ENCODE data around the gene FBXO36. TPM values are rescaled to one million over a fixed set of nuclear protein-coding genes. Genes with fewer than 3 reads are reported as not detected.

FBXO36 gene
- total and polyA plus RNA-seq, 2 of the 13 experiments (the other 11 are each of a cell fraction or from before 2014, with no cell fraction given): 2.8 TPM

DNA sequence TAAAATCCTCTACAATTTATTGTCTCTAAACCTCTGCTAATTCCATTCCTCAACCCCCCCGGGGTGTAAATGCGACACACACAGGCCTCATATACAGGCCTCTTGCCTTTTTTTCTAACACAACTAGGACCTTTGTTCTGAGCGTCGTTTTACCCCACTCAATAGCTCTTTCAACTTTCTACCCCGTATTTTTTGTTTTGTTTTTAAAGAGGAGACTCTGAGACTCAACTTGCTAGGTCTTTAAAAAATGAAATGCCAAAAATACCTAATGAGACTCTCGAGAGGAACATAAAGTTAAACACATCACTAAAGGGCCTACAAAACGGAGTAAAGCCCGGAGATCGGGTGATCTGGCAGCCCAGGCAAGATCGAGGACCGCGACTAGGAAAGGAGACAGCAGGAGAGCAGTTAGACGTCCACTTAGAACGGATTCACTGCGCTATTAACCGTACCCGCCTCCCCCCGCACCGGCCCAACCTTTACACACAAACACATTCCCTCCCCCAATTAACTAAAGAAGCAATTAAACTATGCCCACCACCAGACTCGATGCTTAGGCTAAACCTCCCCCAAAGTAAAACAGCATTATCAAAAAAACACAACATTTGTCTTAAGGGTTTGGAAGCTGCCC, 2.2 kb upstream of the FBXO36 start (continued):
- peak; percentile 40 for TF ChIP-seq SAP130 (CRISPR knock-in tag; IDR thresholded peaks at IDR 0.05; ENCODE audit: low read depth)
- peak; percentile 83 for TF ChIP-seq PHF8 (CRISPR knock-in tag; IDR thresholded peaks at IDR 0.05)
- TF ChIP-seq HNRNPLL (IDR thresholded peaks at IDR 0.05; ENCODE audit: low read depth, low read length, poor library complexity, severe bottlenecking): no peak
- 0 out of 2 replicates have a peak, but pooled peaks have one; percentile 47 for TF ChIP-seq ETV6 (CRISPR knock-in tag; conservative IDR thresholded peaks at IDR 0.05)
- TF ChIP-seq POLR2G (IDR thresholded peaks at IDR 0.05; ENCODE audit: low read depth, low read length): peak; percentile 38; the same call in 1 of the 2 replicates
- TF ChIP-seq KDM6A (CRISPR knock-in tag; IDR thresholded peaks at IDR 0.05; ENCODE audit: low read depth): no peak
- TF ChIP-seq, protein P1, sequence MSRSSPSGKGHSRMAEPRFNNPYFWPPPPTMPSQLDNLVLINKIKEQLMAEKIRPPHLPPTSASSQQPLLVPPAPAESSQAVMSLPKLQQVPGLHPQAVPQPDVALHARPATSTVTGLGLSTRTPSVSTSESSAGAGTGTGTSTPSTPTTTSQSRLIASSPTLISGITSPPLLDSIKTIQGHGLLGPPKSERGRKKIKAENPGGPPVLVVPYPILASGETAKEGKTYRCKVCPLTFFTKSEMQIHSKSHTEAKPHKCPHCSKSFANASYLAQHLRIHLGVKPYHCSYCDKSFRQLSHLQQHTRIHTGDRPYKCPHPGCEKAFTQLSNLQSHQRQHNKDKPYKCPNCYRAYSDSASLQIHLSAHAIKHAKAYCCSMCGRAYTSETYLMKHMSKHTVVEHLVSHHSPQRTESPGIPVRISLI (CRISPR knock-in tag; IDR thresholded peaks at IDR 0.05; ENCODE audit: borderline replicate concordance): peak; percentile 52; the same call in 1 of the 2 replicates
- peak; percentile 83 for TF ChIP-seq KMT2A (CRISPR knock-in tag; IDR thresholded peaks at IDR 0.05)
- TF ChIP-seq ZNF563 (CRISPR knock-in tag; IDR thresholded peaks at IDR 0.05): no peak
- TF ChIP-seq, protein P2, sequence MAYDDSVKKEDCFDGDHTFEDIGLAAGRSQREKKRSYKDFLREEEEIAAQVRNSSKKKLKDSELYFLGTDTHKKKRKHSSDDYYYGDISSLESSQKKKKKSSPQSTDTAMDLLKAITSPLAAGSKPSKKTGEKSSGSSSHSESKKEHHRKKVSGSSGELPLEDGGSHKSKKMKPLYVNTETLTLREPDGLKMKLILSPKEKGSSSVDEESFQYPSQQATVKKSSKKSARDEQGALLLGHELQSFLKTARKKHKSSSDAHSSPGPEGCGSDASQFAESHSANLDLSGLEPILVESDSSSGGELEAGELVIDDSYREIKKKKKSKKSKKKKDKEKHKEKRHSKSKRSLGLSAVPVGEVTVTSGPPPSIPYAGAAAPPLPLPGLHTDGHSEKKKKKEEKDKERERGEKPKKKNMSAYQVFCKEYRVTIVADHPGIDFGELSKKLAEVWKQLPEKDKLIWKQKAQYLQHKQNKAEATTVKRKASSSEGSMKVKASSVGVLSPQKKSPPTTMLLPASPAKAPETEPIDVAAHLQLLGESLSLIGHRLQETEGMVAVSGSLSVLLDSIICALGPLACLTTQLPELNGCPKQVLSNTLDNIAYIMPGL (CRISPR knock-in tag; IDR thresholded peaks at IDR 0.05; ENCODE audit: borderline replicate concordance in 1 of 2, low read depth in 1 of 2): peak in 1 of 2 experiments; percentile 54; a peak in 2 of 4 replicates
- TF ChIP-seq ZFX (CRISPR knock-in tag; IDR thresholded peaks at IDR 0.05; ENCODE audit: low read depth): peak; percentile 95
- TF ChIP-seq KAT8 (CRISPR knock-in tag; IDR thresholded peaks at IDR 0.05): 0 out of 2 replicates have a peak, but pooled peaks have one; percentile 31
- TF ChIP-seq PPARG (CRISPR knock-in tag; conservative IDR thresholded peaks at IDR 0.05): 0 out of 2 replicates have a peak, but pooled peaks have one; percentile 21
- TF ChIP-seq RNF2 (conservative IDR thresholded peaks at IDR 0.05; ENCODE audit: low read depth): no peak
- 0 out of 2 replicates have a peak, but pooled peaks have one; percentile 9 for TF ChIP-seq CREM (IDR thresholded peaks at IDR 0.05)
- no peak for TF ChIP-seq CREM (CRISPR knock-in tag; IDR thresholded peaks at IDR 0.05)
- TF ChIP-seq, protein P3, sequence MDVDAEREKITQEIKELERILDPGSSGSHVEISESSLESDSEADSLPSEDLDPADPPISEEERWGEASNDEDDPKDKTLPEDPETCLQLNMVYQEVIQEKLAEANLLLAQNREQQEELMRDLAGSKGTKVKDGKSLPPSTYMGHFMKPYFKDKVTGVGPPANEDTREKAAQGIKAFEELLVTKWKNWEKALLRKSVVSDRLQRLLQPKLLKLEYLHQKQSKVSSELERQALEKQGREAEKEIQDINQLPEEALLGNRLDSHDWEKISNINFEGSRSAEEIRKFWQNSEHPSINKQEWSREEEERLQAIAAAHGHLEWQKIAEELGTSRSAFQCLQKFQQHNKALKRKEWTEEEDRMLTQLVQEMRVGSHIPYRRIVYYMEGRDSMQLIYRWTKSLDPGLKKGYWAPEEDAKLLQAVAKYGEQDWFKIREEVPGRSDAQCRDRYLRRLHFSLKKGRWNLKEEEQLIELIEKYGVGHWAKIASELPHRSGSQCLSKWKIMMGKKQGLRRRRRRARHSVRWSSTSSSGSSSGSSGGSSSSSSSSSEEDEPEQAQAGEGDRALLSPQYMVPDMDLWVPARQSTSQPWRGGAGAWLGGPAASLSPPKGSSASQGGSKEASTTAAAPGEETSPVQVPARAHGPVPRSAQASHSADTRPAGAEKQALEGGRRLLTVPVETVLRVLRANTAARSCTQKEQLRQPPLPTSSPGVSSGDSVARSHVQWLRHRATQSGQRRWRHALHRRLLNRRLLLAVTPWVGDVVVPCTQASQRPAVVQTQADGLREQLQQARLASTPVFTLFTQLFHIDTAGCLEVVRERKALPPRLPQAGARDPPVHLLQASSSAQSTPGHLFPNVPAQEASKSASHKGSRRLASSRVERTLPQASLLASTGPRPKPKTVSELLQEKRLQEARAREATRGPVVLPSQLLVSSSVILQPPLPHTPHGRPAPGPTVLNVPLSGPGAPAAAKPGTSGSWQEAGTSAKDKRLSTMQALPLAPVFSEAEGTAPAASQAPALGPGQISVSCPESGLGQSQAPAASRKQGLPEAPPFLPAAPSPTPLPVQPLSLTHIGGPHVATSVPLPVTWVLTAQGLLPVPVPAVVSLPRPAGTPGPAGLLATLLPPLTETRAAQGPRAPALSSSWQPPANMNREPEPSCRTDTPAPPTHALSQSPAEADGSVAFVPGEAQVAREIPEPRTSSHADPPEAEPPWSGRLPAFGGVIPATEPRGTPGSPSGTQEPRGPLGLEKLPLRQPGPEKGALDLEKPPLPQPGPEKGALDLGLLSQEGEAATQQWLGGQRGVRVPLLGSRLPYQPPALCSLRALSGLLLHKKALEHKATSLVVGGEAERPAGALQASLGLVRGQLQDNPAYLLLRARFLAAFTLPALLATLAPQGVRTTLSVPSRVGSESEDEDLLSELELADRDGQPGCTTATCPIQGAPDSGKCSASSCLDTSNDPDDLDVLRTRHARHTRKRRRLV (CRISPR knock-in tag; IDR thresholded peaks at IDR 0.05): peak; percentile 34; the same call in 1 of the 2 replicates
- 0 out of 2 replicates have a peak, but pooled peaks have one; percentile 51 for TF ChIP-seq KDM2A (CRISPR knock-in tag; IDR thresholded peaks at IDR 0.05; ENCODE audit: borderline replicate concordance, low read depth)
- peak; percentile 34; the same call in 1 of the 2 replicates for TF ChIP-seq TAF1 (CRISPR knock-in tag; IDR thresholded peaks at IDR 0.05)
- peak; percentile 97 for TF ChIP-seq ZFY (CRISPR knock-in tag; IDR thresholded peaks at IDR 0.05)
- TF ChIP-seq, protein P4, sequence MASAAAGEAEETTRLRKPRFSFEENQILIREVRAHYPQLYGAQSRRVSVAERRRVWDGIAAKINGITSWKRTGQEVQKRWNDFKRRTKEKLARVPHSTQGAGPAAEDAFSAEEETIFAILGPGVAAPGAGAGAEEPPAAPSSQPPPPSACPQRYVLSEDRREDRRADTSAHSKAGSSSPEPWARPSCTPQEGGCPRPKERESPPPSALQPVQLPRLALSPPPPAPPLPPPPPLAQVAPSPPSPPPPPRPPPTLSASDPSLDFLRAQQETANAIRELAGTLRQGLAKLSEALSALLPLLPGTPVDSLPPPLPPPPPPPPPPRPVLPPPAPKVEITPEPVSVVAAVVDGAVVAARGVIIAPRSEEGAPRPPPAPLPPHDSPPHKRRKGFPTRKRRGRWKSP (CRISPR knock-in tag; IDR thresholded peaks at IDR 0.05): peak; percentile 43; the same call in 1 of the 2 replicates

All from HepG2 (cell line).